Karpas-422 (cell line): ENCODE results near the gene CSH1. TPM values are rescaled to one million over a fixed set of nuclear protein-coding genes. Genes with fewer than 3 reads are reported as not detected.
"Not testable (repeated sequence)": the region's sequence is repeated elsewhere in the genome, so short reads cannot be mapped to it uniquely, and the experiment has no call there.

ENCODE experiments used
- DNase-seq: peaks from one replicate; pipeline ENCODE4 v3.0.0-alpha.2; 2015
- H2AFZ ChIP-seq: fragments of 200-600 bp; sonication (generic); 2 replicates; pipeline ENCODE4 v1.6.1; 2014; ENCODE audit warnings: antibody characterized with exemption, low read length, mixed read lengths
- H3K27ac ChIP-seq: fragments of 200-600 bp; sonication (generic); 2 replicates; pipeline ENCODE4 v1.5.1; 2014; ENCODE audit warnings: mild to moderate bottlenecking, low read length, moderate library complexity
- H3K27me3 ChIP-seq: fragments of 200-600 bp; sonication (generic); 2 replicates; pipeline ENCODE4 v1.6.1; 2014; ENCODE audit warnings: low read length, mixed read lengths
- H3K36me3 ChIP-seq: fragments of 200-600 bp; sonication (generic); 2 replicates; pipeline ENCODE4 v1.6.1; 2014; ENCODE audit warnings: low read length, mixed read lengths; ENCODE audit not compliant: insufficient read depth
- H3K4me1 ChIP-seq: fragments of 200-600 bp; sonication (generic); 2 replicates; pipeline ENCODE4 v1.6.1; 2014; ENCODE audit warnings: mild to moderate bottlenecking, low read length, mixed read lengths
- H3K4me2 ChIP-seq: fragments of 200-600 bp; sonication (generic); 2 replicates; pipeline ENCODE4 v1.6.1; 2014; ENCODE audit warnings: low read length, low read depth, mild to moderate bottlenecking; ENCODE audit not compliant: poor library complexity, severe bottlenecking
- H3K4me3 ChIP-seq: fragments of 200-600 bp; sonication (generic); 2 replicates; pipeline ENCODE4 v1.5.1; 2014; ENCODE audit warnings: mild to moderate bottlenecking, antibody characterized with exemption, low read length, mixed read lengths
- H3K79me2 ChIP-seq: fragments of 200-600 bp; sonication (generic); 2 replicates; pipeline ENCODE4 v1.6.1; 2014; ENCODE audit warnings: mild to moderate bottlenecking, low read length, mixed read lengths
- H3K9ac ChIP-seq: fragments of 200-600 bp; sonication (generic); 2 replicates; pipeline ENCODE4 v1.6.0; 2014; ENCODE audit warnings: low read length
- H3K9me2 ChIP-seq: fragments of 200-600 bp; sonication (generic), shearing (Covaris generic); replicated peaks from 2 replicates; pipeline ENCODE4 v1.6.0; 2014; ENCODE audit warnings: mild to moderate bottlenecking, low read length, moderate library complexity; ENCODE audit not compliant: insufficient read depth
- H3K9me3 ChIP-seq: fragments of 300-700, 200-600 bp; sonication (generic); 2 replicates; pipeline ENCODE4 v1.6.1; 2014; ENCODE audit warnings: low read length, mixed read lengths
- H4K20me1 ChIP-seq: fragments of 200-600 bp; sonication (generic); 2 replicates; pipeline ENCODE4 v1.6.1; 2014; ENCODE audit warnings: mild to moderate bottlenecking, antibody characterized with exemption, low read length, low read depth; ENCODE audit not compliant: insufficient read depth
- total RNA-seq: library from RNA; depleted of rRNA; stranded (reverse); fragments of >200 nt; shearing (Covaris generic); gene quantifications from 2 replicates; pipeline ENCODE4 v1.2.3, GENCODE V29; 2014; ENCODE audit warnings: low replicate concordance

CSH1 gene
- total RNA-seq, 1 experiment from 2014 or later = not detected

DNA sequence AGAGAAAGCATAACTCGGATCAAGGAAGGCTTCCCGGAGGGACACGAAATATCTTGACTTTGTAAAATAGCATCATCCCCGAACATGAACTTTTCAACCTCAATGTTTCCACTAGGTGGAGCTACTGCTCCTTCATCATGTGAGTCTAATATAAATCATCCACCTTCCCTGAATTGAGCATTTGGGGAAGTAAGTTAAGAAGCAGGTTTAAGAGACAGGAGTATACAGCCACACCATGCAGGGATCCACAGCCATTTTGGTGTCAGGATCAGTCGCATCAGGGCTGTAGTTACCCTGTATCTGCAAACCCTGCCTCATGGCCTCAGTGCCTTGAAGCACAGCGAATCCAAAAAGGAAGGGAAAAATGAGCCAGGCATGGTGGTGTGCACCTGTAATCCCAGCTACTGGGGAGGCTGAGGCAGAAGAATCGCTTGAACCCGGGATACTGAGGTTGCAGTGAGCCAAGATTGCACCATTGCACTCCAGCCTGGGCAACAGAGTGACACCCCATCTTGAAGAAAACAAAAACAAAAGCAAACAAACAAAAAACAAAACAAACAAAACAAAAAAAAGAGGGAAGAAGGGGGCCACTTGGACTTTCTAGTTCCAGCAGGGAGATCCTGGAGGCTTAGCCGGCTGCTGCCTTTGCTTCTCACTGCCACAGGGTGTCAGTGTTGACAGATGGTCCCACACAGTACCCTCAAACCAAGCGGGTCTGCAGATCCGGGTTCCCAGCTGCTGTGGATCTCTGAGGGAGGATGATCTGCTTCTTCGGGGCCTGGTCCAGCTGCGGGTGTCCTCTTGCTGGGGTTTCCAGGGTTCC lies 7.1 kb downstream of the CSH1 start:
- H3K9me2 ChIP-seq, H4K20me1 ChIP-seq, H3K36me3 ChIP-seq, H3K4me3 ChIP-seq, H3K4me1 ChIP-seq, H3K79me2 ChIP-seq, H3K27me3 ChIP-seq, H3K27ac ChIP-seq, H3K9me3 ChIP-seq, H3K4me2 ChIP-seq, H3K9ac ChIP-seq, H2AFZ ChIP-seq: not testable (repeated sequence)
- DNase-seq = peak; percentile 75

DNA sequence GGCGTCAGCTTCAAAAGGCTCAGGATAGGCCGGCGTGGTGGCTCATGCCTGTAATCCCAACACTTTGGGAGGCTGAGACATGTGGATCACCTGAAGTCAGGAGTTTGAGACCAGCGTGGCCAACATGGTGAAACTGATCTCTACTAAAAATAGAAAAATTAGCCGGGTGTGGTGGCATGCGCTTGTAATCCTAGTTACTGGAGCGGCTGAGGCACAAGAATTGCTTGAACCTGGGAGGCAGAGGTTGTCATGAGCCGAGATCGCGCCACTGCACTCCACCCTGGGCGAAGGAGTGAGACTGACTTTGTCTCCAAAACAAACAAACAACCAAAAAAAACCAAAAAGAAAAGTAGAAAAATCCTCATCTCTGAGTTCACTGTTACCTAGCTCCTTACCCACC lies 11.3 kb downstream of the CSH1 start:
- not testable (repeated sequence) for H3K27me3 ChIP-seq, H4K20me1 ChIP-seq, H3K9me3 ChIP-seq, H3K9ac ChIP-seq, H3K36me3 ChIP-seq, H2AFZ ChIP-seq, H3K9me2 ChIP-seq, H3K79me2 ChIP-seq, H3K4me3 ChIP-seq, H3K4me2 ChIP-seq, H3K4me1 ChIP-seq, DNase-seq, H3K27ac ChIP-seq

DNA sequence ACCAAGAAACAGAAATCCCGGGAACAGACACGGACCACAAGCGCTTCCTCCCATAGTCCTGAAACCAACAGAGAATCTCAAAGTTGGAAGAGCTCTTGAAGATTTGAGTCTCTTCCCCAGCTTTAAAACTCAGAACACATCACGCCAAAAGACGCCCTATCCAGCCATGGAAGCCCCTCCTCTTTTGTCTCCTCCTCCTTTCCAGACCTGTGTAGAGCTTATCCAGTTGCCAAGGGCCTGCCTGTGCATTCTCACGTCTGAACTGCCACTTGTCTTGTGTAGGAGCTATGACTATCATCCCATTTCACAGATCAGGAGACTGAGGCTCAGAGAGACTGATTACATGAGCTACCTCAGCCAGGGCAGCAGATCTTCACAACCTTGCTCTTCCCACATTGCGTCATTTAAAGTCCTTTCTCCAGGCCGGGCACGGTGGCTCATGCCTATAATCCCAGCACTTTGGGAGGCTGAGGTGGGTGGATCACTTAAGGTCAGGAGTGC lies 13.7 kb downstream of the CSH1 start:
- H3K9ac ChIP-seq, H3K9me3 ChIP-seq, H3K4me2 ChIP-seq, DNase-seq, H4K20me1 ChIP-seq, H3K27ac ChIP-seq, H3K36me3 ChIP-seq, H3K4me3 ChIP-seq, H3K9me2 ChIP-seq, H3K27me3 ChIP-seq, H3K4me1 ChIP-seq, H3K79me2 ChIP-seq, H2AFZ ChIP-seq: not testable (repeated sequence)

DNA sequence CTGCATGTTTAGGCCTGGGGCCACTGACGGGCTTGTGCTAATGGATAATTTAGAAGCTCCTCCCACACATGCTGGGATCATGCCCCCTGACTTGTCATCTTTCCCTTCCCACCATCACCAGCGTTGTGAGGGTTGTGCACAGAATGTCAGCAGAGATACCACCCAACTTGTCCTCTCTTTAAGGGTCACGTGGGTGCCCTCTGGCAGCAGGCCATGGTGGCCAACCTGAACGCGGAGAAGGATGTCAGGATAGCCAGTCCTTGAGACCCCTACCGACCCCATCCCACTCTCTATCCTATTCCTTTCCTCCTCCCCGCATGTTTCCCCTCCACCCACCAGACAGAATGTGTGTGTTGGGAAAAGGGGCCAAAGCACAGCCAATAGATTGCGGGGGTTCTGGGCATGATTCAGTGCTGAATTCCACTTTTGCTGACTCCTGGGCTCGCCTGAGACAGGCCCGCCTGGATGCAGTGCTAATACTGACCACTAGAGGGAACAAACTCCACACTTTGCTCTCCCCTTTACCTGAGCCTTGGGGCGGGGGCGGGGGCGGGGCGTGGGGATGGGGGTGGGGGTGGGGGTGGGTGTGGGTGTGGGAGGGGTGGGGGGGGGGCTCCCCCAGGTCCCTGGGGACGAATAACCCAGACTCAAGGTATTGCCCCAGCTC lies 14.3 kb downstream of the CSH1 start, which contains the start of gene GH2:
GH2 (minus strand) TSS at position 10 of the 667 bp plus-strand sequence. CDS start 143 bp downstream, outside the sequence.
- Histone ChIP-seq H3K4me2 (no peak within 1 kb of the TSS), H3K9me2 (no peaks in the 10 kb centered on the region), H3K4me3 (no peak within 1 kb of the TSS), H3K4me1 (no peaks in the 10 kb centered on the region), H3K27ac (no peak within 1 kb of the TSS), H3K9me3 (no peaks in the 10 kb centered on the region), H3K27me3 (no peaks in the 10 kb centered on the region), H3K9ac (no peak within 1 kb of the TSS), H3K79me2 (no peaks in the 10 kb centered on the region), H3K36me3 (no peaks in the 10 kb centered on the region), H4K20me1 (no peaks in the 10 kb centered on the region), H2AFZ (no peak within 1 kb of the TSS)
- DNase-seq = peak; percentile 84

DNA sequence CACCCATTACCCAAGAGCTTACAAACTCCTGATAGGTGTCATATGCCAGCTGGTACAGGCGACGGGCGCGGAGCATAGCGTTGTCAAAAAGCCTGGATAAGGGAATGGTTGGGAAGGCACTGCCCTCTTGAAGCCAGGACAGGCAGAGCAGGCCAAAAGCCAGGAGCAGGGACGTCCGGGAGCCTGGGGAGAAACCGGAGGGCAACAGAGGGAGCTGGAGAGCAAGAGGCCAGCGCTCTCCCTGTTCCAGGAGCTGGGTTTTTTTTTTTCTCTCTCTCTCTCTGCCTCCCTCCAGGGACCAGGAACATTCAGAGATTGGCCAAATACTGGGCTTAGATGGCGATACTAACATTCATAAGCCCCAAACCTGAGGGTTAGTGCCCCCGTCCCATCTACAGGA lies 15.0 kb downstream of the CSH1 start:
- not testable (repeated sequence) for H3K4me3 ChIP-seq, H3K9me3 ChIP-seq, H3K4me2 ChIP-seq, H3K9ac ChIP-seq, H3K79me2 ChIP-seq, H3K36me3 ChIP-seq, H3K4me1 ChIP-seq, H3K27me3 ChIP-seq, H2AFZ ChIP-seq, H3K27ac ChIP-seq, H3K9me2 ChIP-seq, DNase-seq, H4K20me1 ChIP-seq

DNA sequence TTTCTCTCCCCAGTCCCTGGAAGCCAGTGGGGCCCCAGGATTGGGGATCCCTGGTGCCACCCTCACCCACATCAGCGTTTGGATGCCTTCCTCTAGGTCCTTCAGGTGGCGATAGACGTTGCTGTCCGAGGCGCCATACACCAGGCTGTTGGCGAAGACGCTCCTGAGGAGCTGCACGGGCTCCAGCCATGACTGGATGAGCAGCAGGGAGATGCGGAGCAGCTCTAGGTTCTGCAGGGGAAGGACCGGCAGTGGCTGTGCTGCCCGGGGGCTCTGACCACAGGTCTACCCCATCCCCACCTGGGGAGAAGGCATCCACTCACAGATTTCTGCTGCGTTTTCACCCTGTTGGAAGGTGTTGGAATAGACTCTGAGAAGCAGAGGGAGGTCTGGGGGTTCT lies 15.7 kb downstream of the CSH1 start:
- no peak overlapping the region for H3K27ac ChIP-seq
- DNase-seq = no peak
- no peaks in the 10 kb centered on the region for H3K27me3 ChIP-seq
- H3K36me3 ChIP-seq = no peaks in the 10 kb centered on the region
- no peaks in the 10 kb centered on the region for H3K9me2 ChIP-seq
- H3K4me3 ChIP-seq = no peak overlapping the region
- H3K79me2 ChIP-seq = no peaks in the 10 kb centered on the region
- no peak overlapping the region for H3K4me2 ChIP-seq
- H4K20me1 ChIP-seq = no peaks in the 10 kb centered on the region
- H3K9ac ChIP-seq = no peak overlapping the region
- H3K4me1 ChIP-seq = no peaks in the 10 kb centered on the region
- no peaks in the 10 kb centered on the region for H3K9me3 ChIP-seq
- H2AFZ ChIP-seq = no peak overlapping the region

DNA sequence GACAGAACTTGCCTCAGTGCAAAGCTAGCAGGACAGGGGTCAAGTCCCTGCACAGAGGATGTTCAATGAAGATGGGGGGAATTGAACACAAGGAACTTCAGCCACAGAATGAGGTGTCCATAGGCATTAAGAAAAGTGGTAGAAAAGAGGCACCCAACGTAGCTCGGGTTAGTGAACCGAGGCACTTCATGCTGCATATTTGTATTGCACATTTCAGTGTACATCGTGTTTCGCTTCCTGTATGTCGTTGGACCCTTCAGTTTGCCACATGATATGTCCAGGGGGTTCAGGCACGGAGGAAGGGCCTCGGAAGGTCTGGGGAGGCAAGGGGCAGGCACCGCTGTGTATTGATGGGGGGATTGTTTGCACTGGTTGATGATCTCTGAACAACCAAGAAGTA lies 18.0 kb downstream of the CSH1 start:
- H3K79me2 ChIP-seq, DNase-seq, H3K27me3 ChIP-seq, H2AFZ ChIP-seq, H3K9me2 ChIP-seq, H3K9me3 ChIP-seq, H3K4me1 ChIP-seq, H3K4me2 ChIP-seq, H3K27ac ChIP-seq, H3K4me3 ChIP-seq, H4K20me1 ChIP-seq, H3K36me3 ChIP-seq, H3K9ac ChIP-seq: not testable (repeated sequence)

DNA sequence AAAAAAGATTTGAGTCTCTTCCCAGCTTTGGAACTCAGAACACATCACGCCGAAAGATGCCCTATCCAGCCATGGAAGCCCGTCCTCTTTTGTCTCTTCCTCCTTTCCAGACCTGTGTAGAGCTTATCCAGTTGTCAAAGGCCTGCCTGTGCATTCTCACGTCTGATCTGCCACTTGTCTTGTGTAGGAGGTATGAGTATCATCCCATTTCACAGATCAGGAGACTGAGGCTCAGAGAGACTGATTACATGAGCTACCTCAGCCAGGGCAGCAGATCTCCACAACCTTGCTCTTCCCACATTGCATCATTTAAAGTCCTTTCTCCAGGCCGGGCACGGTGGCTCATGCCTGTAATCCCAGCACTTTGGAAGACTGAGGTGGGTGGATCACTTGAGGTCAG lies 21.7 kb downstream of the CSH1 start:
- not testable (repeated sequence) for H2AFZ ChIP-seq, H3K9ac ChIP-seq, H3K27me3 ChIP-seq, H3K9me2 ChIP-seq, H4K20me1 ChIP-seq, H3K4me1 ChIP-seq, H3K9me3 ChIP-seq, H3K79me2 ChIP-seq, H3K4me2 ChIP-seq, H3K4me3 ChIP-seq, H3K36me3 ChIP-seq, H3K27ac ChIP-seq, DNase-seq
